ENCODE results near the gene TAS2R31. TPM values are rescaled to one million over a fixed set of nuclear protein-coding genes. Genes with fewer than 3 reads are reported as not detected.

TAS2R31 gene
- total and polyA plus RNA-seq, 2 donors (not counting 1 experiment from before 2014, with no cell fraction given), result 0.73 to 3.6 TPM

DNA sequence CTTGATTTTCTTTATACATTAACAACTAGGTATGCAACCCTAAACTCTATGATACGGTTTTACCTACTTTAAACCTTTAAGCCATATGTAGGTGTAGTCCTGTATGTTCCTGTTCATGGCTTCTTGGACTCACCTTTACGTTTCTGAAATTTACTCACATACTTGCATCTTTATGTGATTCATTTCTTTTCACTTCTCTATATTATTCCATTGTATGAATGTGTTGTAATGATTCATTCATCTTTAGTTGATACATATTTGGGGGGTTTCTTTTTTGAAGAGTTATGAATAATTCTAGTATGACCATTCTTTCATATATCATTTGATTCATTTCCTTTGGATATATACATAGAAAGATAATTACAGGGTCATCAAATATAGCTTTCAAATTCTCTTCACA is 42.1 kb downstream of the TAS2R31 start:
- Histone ChIP-seq H3K27me3 (ENCODE audit: control insufficient read depth, insufficient read depth, low read length) (no peaks in the 10 kb centered on the region), H3K79me2 (ENCODE audit: control insufficient read depth, insufficient read depth, low read length) (no peaks in the 10 kb centered on the region), H3K27ac (ENCODE audit: insufficient read depth, low read length) (no peak overlapping the region), H2AFZ (ENCODE audit: low read length) (no peak overlapping the region), H3K36me3 (ENCODE audit: control insufficient read depth, insufficient read depth, low read length) (no peaks in the 10 kb centered on the region), H3K4me2 (ENCODE audit: extremely low read depth, insufficient read depth, low read length) (no peak overlapping the region), H3K9me3 (ENCODE audit: control insufficient read depth, insufficient read depth, low read depth, low read length) (no peaks in the 10 kb centered on the region), H3K4me1 (ENCODE audit: control insufficient read depth, extremely low read depth, insufficient read depth, low read length) (no peaks in the 10 kb centered on the region), H3K9ac (ENCODE audit: insufficient read depth, low read length) (no peak overlapping the region), H4K20me1 (ENCODE audit: control insufficient read depth, extremely low read depth, insufficient read depth, low read length) (no peaks in the 10 kb centered on the region), H3K4me3 (replicated peaks in 1 of 4; ENCODE audit: control extremely low read depth in 1 of 4, insufficient read depth in 1 of 4, low read depth in 3 of 4, low read length in 4 of 4) (no peak overlapping the region)
- no peak for TF ChIP-seq EZH2 (IDR thresholded peaks at IDR 0.05; ENCODE audit: low read length, missing control alignments)
- no peak for TF ChIP-seq CTCF (conservative IDR thresholded peaks at IDR 0.05 in 1 of 2, IDR thresholded peaks at IDR 0.05 in 1 of 2; ENCODE audit: low read depth in 1 of 2, low read length in 2 of 2)
- no peak for DNase-seq (ENCODE audit: low read depth in 2 of 2)

GRCh38 chr12:10986812-10987211 is 44.4 kb downstream of the TAS2R31 start, which contains the start of gene TAS2R50:
Gene TAS2R50, minus strand, starts transcription at chr12:10986912. Its CDS starts 52 bp downstream, at chr12:10986860.
- Histone ChIP-seq H3K9me3 (ENCODE audit: control insufficient read depth, insufficient read depth, low read depth, low read length) (no peaks in the 10 kb centered on the region), H3K27me3 (ENCODE audit: control insufficient read depth, insufficient read depth, low read length) (no peaks in the 10 kb centered on the region), H3K4me1 (ENCODE audit: control insufficient read depth, extremely low read depth, insufficient read depth, low read length) (no peaks in the 10 kb centered on the region), H2AFZ (ENCODE audit: low read length) (no peak within 1 kb of the TSS), H3K27ac (ENCODE audit: insufficient read depth, low read length) (no peak within 1 kb of the TSS), H3K9ac (ENCODE audit: insufficient read depth, low read length) (no peak within 1 kb of the TSS), H3K36me3 (ENCODE audit: control insufficient read depth, insufficient read depth, low read length) (no peaks in the 10 kb centered on the region), H3K4me3 (replicated peaks in 1 of 4; ENCODE audit: control extremely low read depth in 1 of 4, insufficient read depth in 1 of 4, low read depth in 3 of 4, low read length in 4 of 4) (no peak within 1 kb of the TSS), H4K20me1 (ENCODE audit: control insufficient read depth, extremely low read depth, insufficient read depth, low read length) (no peaks in the 10 kb centered on the region), H3K4me2 (ENCODE audit: extremely low read depth, insufficient read depth, low read length) (no peak within 1 kb of the TSS), H3K79me2 (ENCODE audit: control insufficient read depth, insufficient read depth, low read length) (no peaks in the 10 kb centered on the region)
- DNase-seq (ENCODE audit: low read depth in 2 of 2), result no peak
- no peak for TF ChIP-seq CTCF (conservative IDR thresholded peaks at IDR 0.05 in 1 of 2, IDR thresholded peaks at IDR 0.05 in 1 of 2; ENCODE audit: low read depth in 1 of 2, low read length in 2 of 2)
- TF ChIP-seq EZH2 (IDR thresholded peaks at IDR 0.05; ENCODE audit: low read length, missing control alignments), result no peak

DNA sequence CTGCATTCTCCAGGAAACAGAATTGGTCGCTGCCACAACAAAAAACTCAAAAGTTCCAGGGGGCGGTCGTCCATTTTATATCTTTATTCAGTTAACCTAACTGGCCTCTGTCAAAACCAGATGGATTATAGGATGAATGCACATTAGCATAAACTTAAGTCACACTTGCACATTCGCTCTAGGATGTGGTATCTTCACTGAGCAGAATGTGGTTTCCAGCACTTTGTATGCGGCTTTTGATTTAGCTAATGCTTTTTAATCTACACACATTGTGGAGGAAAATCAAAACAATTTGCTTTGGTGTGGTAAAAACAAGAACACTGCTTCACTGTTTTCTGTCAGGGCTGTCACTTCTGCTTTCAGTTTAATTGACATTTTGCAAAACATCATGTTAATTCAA is 49.0 kb downstream of the TAS2R31 start:
- Histone ChIP-seq H3K27me3 (ENCODE audit: control insufficient read depth, insufficient read depth, low read length) (no peaks in the 10 kb centered on the region), H3K4me1 (ENCODE audit: control insufficient read depth, extremely low read depth, insufficient read depth, low read length) (no peaks in the 10 kb centered on the region), H3K36me3 (ENCODE audit: control insufficient read depth, insufficient read depth, low read length) (no peaks in the 10 kb centered on the region), H2AFZ (ENCODE audit: low read length) (no peak overlapping the region), H3K4me3 (replicated peaks in 1 of 4; ENCODE audit: control extremely low read depth in 1 of 4, insufficient read depth in 1 of 4, low read depth in 3 of 4, low read length in 4 of 4) (no peak overlapping the region), H3K9me3 (ENCODE audit: control insufficient read depth, insufficient read depth, low read depth, low read length) (no peaks in the 10 kb centered on the region), H3K4me2 (ENCODE audit: extremely low read depth, insufficient read depth, low read length) (no peak overlapping the region), H4K20me1 (ENCODE audit: control insufficient read depth, extremely low read depth, insufficient read depth, low read length) (no peaks in the 10 kb centered on the region), H3K9ac (ENCODE audit: insufficient read depth, low read length) (no peak overlapping the region), H3K27ac (ENCODE audit: insufficient read depth, low read length) (no peak overlapping the region), H3K79me2 (ENCODE audit: control insufficient read depth, insufficient read depth, low read length) (no peaks in the 10 kb centered on the region)
- DNase-seq (ENCODE audit: low read depth in 2 of 2), result no peak
- no peak for TF ChIP-seq EZH2 (IDR thresholded peaks at IDR 0.05; ENCODE audit: low read length, missing control alignments)
- no peak for TF ChIP-seq CTCF (conservative IDR thresholded peaks at IDR 0.05 in 1 of 2, IDR thresholded peaks at IDR 0.05 in 1 of 2; ENCODE audit: low read depth in 1 of 2, low read length in 2 of 2)

Other genes with a start within 250 kb of the TAS2R31 start
- gene TAS2R7, start 228.8 kb downstream of the TAS2R31 start, total RNA-seq, result not detected in 2 replicates
- not detected in 2 replicates for gene TAS2R7, start 228.8 kb downstream of the TAS2R31 start, polyA plus RNA-seq
- under 0.01 TPM in 1 of 2 replicates, not detected in the other for gene TAS2R8, start 224.1 kb downstream of the TAS2R31 start, total RNA-seq
- not detected in 2 replicates for gene TAS2R8, start 224.1 kb downstream of the TAS2R31 start, polyA plus RNA-seq
- gene TAS2R9, start 221.2 kb downstream of the TAS2R31 start, total RNA-seq, result 0.17 TPM in 1 of 2 replicates, not detected in the other
- gene TAS2R9, start 221.2 kb downstream of the TAS2R31 start, polyA plus RNA-seq, result not detected in 2 replicates
- 0.50 and 0.51 TPM in 2 replicates for gene TAS2R10, start 205.0 kb downstream of the TAS2R31 start, total RNA-seq
- 0.06 and 0.10 TPM in 2 replicates for gene TAS2R10, start 205.0 kb downstream of the TAS2R31 start, polyA plus RNA-seq
- 0.66 and 0.77 TPM in 2 replicates for gene PRR4, start 181.9 kb downstream of the TAS2R31 start, total RNA-seq
- 0.93 and 1.7 TPM in 2 replicates for gene PRR4, start 181.9 kb downstream of the TAS2R31 start, polyA plus RNA-seq
- gene PRH1, start 147.2 kb downstream of the TAS2R31 start, total RNA-seq, result 8.7 and 19.2 TPM in 2 replicates
- gene PRH1, start 147.2 kb downstream of the TAS2R31 start, polyA plus RNA-seq, result 1.2 and 1.6 TPM in 2 replicates
- gene TAS2R13, start 121.8 kb downstream of the TAS2R31 start, total RNA-seq, result 1.0 and 1.7 TPM in 2 replicates
- gene TAS2R13, start 121.8 kb downstream of the TAS2R31 start, polyA plus RNA-seq, result not detected in 2 replicates
- gene PRH2, start 102.2 kb downstream of the TAS2R31 start, total RNA-seq, result not detected in 2 replicates
- gene PRH2, start 102.2 kb downstream of the TAS2R31 start, polyA plus RNA-seq, result 0.14 TPM in 1 of 2 replicates, not detected in the other
- gene TAS2R14, start 92.1 kb downstream of the TAS2R31 start, total RNA-seq, result 2.1 and 2.6 TPM in 2 replicates
- gene TAS2R14, start 92.1 kb downstream of the TAS2R31 start, polyA plus RNA-seq, result 1.3 and 2.0 TPM in 2 replicates
- 1.3 and 2.3 TPM in 2 replicates for gene TAS2R50, start 44.5 kb downstream of the TAS2R31 start, total RNA-seq
- gene TAS2R50, start 44.5 kb downstream of the TAS2R31 start, polyA plus RNA-seq, result not detected in 2 replicates
- gene TAS2R20, start 33.1 kb downstream of the TAS2R31 start, total RNA-seq, result 2.1 and 3.3 TPM in 2 replicates
- gene TAS2R20, start 33.1 kb downstream of the TAS2R31 start, polyA plus RNA-seq, result 0.06 and 0.22 TPM in 2 replicates
- 3.1 and 5.3 TPM in 2 replicates for gene TAS2R19, start 8.8 kb downstream of the TAS2R31 start, total RNA-seq
- gene TAS2R19, start 8.8 kb downstream of the TAS2R31 start, polyA plus RNA-seq, result 0.10 and 0.49 TPM in 2 replicates
- 1.5 and 2.0 TPM in 2 replicates for gene TAS2R46, start 30.9 kb upstream of the TAS2R31 start, total RNA-seq
- gene TAS2R46, start 30.9 kb upstream of the TAS2R31 start, polyA plus RNA-seq, result not detected in 2 replicates
- gene TAS2R43, start 60.9 kb upstream of the TAS2R31 start, total RNA-seq, result 0.99 and 1.0 TPM in 2 replicates
- not detected in 2 replicates for gene TAS2R43, start 60.9 kb upstream of the TAS2R31 start, polyA plus RNA-seq
- 2.6 and 4.0 TPM in 2 replicates for gene TAS2R30, start 103.2 kb upstream of the TAS2R31 start, total RNA-seq
- 0.08 TPM in 1 of 2 replicates, not detected in the other for gene TAS2R30, start 103.2 kb upstream of the TAS2R31 start, polyA plus RNA-seq
- 4.4 and 4.8 TPM in 2 replicates for gene SMIM10L1, start 139.8 kb upstream of the TAS2R31 start, total RNA-seq
- gene SMIM10L1, start 139.8 kb upstream of the TAS2R31 start, polyA plus RNA-seq, result 4.8 and 5.5 TPM in 2 replicates
- not detected in 2 replicates for gene TAS2R42, start 155.5 kb upstream of the TAS2R31 start, total RNA-seq
- not detected in 2 replicates for gene TAS2R42, start 155.5 kb upstream of the TAS2R31 start, polyA plus RNA-seq
- not detected in 2 replicates for gene PRB3, start 238.3 kb upstream of the TAS2R31 start, total RNA-seq
- gene PRB3, start 238.3 kb upstream of the TAS2R31 start, polyA plus RNA-seq, result not detected in 2 replicates